Transverse colon (tissue), 4 donors: ENCODE data around the gene PHF3. TPM values are rescaled to one million over a fixed set of nuclear protein-coding genes. Genes with fewer than 3 reads are reported as not detected.

ENCODE experiments used
- DNase-seq: peaks from one replicate; pipeline ENCODE4 v3.0.0-alpha.2; 2019
- H3K27ac ChIP-seq, 4 donors: fragments of 200-600 bp; sonication (generic); 2 replicates each; pipeline ENCODE4 v1.5.1; 2016 to 2018; ENCODE audit warnings: inconsistent platforms in 4 of 4
- H3K27me3 ChIP-seq: fragments of 200-600 bp; sonication (generic); 2 replicates; pipeline ENCODE4 v1.5.1; 2017; ENCODE audit warnings: inconsistent platforms
- H3K36me3 ChIP-seq, 4 donors: fragments of 200-600 bp; sonication (generic); 2 replicates each; pipeline ENCODE4 v1.5.1; 2017 to 2019; ENCODE audit warnings: inconsistent platforms in 4 of 4
- H3K4me1 ChIP-seq, 4 donors: fragments of 200-600 bp; sonication (generic); 2 replicates each; pipeline ENCODE4 v1.5.1; 2017 to 2020; ENCODE audit warnings: inconsistent platforms in 4 of 4
- H3K4me3 ChIP-seq, 4 donors: fragments of 200-600 bp; sonication (generic); 1 replicate in 1 of 4; 2 replicates in 3 of 4; pipeline versions ENCODE4 v1.5.1 to v1.6.1; 2017 to 2019; ENCODE audit warnings: inconsistent platforms in 4 of 4
- H3K9me3 ChIP-seq, 2 donors: fragments of 200-600 bp; sonication (generic); 2 replicates each; pipeline ENCODE4 v1.5.1; 2017 to 2019; ENCODE audit warnings: inconsistent platforms in 2 of 2
- EP300 ChIP-seq: sonication (generic); formaldehyde crosslinking; IDR thresholded peaks from one replicate; pipeline ENCODE4 v1.6.1; 2017; ENCODE audit warnings: antibody characterized with exemption, low read depth
- POLR2A ChIP-seq: fragments of 450-650 bp; IDR thresholded peaks from one replicate; pipeline ENCODE4 v1.6.1; 2016; ENCODE audit warnings: antibody characterized with exemption, mild to moderate bottlenecking, moderate library complexity
- POLR2AphosphoS5 ChIP-seq, 3 donors: sonication (generic); formaldehyde crosslinking; IDR thresholded peaks; one replicate each; pipeline ENCODE4 v1.6.1; 2016; ENCODE audit warnings: antibody characterized with exemption in 3 of 3
- WGBS, 2 donors: methylation state at CpG; one replicate each; pipeline ENCODE4 v1.1.5; 2018; ENCODE audit warnings: low coverage in 1 of 2; 5-methylcytosine and 5-hydroxymethylcytosine counted together
- in situ Hi-C, 4 donors: fragments of 200-750 bp; cut with MboI; loops; one replicate each; pipeline versions ENCODE4 v1.15.0 to v1.15.1; 2017; ENCODE audit warnings: low sequenced_read_pairs in 3 of 4, low pct_ligation_motif_present in 1 of 4, low pct_unique_long_range_greater_than_20kb in 1 of 4
- intact Hi-C: fragments of 100-400 bp; cut with DNase I; formaldehyde crosslinking; loops from one replicate; pipeline ENCODE4 v1.15.1; 2023; ENCODE audit warnings: low total_unique reads
- total RNA-seq, 4 donors: library from RNA; depleted of rRNA; stranded (reverse); fragments of >200 nt; gene quantifications; one replicate each; pipeline ENCODE4 v1.1.0, GENCODE V29; 2016
- TF ChIP-seq, protein P1 (sequence below), 5 experiments: fragments of 200-600 bp in 3 of 5; fragments of 450-650 bp in 2 of 5; sonication (generic) in 3 of 5; IDR thresholded peaks; 1 replicate in 2 of 5; 2 replicates in 3 of 5; pipeline ENCODE4 v1.5.1; 2016 to 2017; ENCODE audit warnings: antibody characterized with exemption in 5 of 5, inconsistent platforms in 3 of 5, mild to moderate bottlenecking in 2 of 5, moderate library complexity in 1 of 5

Gene PHF3
- total RNA-seq, 4 donors from 2014 or later, result 49.4 to 94.8 (median 68.9) TPM

- Histone ChIP-seq H3K27ac (no peak overlapping the region), H3K9me3 (no peaks in the 10 kb centered on the region), H3K27me3 (no peaks in the 10 kb centered on the region), H3K4me1 (peaks cover 0 to 9% (median 2%) of the 10 kb centered on the region in 4 donors), H3K4me3 (no peak overlapping the region), H3K36me3 (no peaks in the 10 kb centered on the region)
- intact Hi-C loops, result no loop called here
- WGBS, 2 donors, result 36 to 43% methylated on average over 2 of the region's 2 CpGs
- no peak for DNase-seq
- TF ChIP-seq, protein P1, sequence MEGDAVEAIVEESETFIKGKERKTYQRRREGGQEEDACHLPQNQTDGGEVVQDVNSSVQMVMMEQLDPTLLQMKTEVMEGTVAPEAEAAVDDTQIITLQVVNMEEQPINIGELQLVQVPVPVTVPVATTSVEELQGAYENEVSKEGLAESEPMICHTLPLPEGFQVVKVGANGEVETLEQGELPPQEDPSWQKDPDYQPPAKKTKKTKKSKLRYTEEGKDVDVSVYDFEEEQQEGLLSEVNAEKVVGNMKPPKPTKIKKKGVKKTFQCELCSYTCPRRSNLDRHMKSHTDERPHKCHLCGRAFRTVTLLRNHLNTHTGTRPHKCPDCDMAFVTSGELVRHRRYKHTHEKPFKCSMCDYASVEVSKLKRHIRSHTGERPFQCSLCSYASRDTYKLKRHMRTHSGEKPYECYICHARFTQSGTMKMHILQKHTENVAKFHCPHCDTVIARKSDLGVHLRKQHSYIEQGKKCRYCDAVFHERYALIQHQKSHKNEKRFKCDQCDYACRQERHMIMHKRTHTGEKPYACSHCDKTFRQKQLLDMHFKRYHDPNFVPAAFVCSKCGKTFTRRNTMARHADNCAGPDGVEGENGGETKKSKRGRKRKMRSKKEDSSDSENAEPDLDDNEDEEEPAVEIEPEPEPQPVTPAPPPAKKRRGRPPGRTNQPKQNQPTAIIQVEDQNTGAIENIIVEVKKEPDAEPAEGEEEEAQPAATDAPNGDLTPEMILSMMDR (IDR thresholded peaks at IDR 0.05), result no peak
- TF ChIP-seq EP300 (no peak), POLR2AphosphoS5 (IDR thresholded peaks at IDR 0.05) (no peak), POLR2A (no peak)
- in situ Hi-C loops, result no loop called here
Observed at GRCh38 chr6:63740709-63741108, 105.1 kb downstream of the PHF3 start.

GRCh38 chr6:63742060-63742459, 106.5 kb downstream of the PHF3 start:
- Histone ChIP-seq H3K27ac (no peak overlapping the region), H3K27me3 (no peaks in the 10 kb centered on the region), H3K4me3 (no peak overlapping the region), H3K9me3 (no peaks in the 10 kb centered on the region), H3K4me1 (peaks cover 0 to 9% (median 2%) of the 10 kb centered on the region in 4 donors), H3K36me3 (no peaks in the 10 kb centered on the region)
- intact Hi-C loops, result no loop called here
- TF ChIP-seq POLR2AphosphoS5 (IDR thresholded peaks at IDR 0.05), result no peak
- TF ChIP-seq, protein P1 (IDR thresholded peaks at IDR 0.05), result no peak
- no peak for TF ChIP-seq EP300
- TF ChIP-seq POLR2A, result no peak
- in situ Hi-C loops, result no loop called here
- no peak for DNase-seq

- Histone ChIP-seq H3K4me1 (peaks cover 0 to 9% (median 2%) of the 10 kb centered on the region in 4 donors), H3K36me3 (no peaks in the 10 kb centered on the region), H3K27me3 (no peaks in the 10 kb centered on the region), H3K27ac (no peak overlapping the region), H3K9me3 (no peaks in the 10 kb centered on the region), H3K4me3 (no peak overlapping the region)
- DNase-seq, result no peak
- in situ Hi-C loops, result no loop called here
- intact Hi-C loops, result no loop called here
- TF ChIP-seq POLR2A, result no peak
- no peak for TF ChIP-seq POLR2AphosphoS5 (IDR thresholded peaks at IDR 0.05)
- TF ChIP-seq, protein P1 (IDR thresholded peaks at IDR 0.05), result no peak
- no peak for TF ChIP-seq EP300
Observed at GRCh38 chr6:63743691-63744090, 108.1 kb downstream of the PHF3 start.

DNA sequence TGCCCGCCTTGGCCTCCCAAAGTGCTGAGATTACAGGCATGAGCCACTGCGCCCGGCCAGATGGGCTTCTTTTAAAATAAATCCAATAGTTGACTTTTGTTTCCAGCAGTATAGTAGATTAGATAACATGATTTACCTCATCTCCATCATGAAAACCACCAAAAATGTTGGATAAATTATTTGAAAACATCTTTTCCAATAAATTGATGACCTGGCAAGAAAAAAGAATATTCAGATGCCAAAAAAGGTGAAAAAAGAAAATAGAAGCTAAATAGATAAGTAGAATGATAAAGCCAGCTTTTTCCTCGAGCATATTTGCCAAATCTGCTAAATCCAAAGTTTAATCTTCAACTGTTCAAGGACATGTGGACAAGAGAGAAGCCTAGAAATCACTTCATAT, 109.2 kb downstream of the PHF3 start:
- in situ Hi-C loops, result no loop called here
- 83 to 89% methylated on average over 3 to 4 of the region's 4 CpGs for WGBS, 2 donors
- TF ChIP-seq POLR2A (no peak), EP300 (no peak), POLR2AphosphoS5 (IDR thresholded peaks at IDR 0.05) (no peak)
- TF ChIP-seq, protein P1 (IDR thresholded peaks at IDR 0.05), result no peak

More for the DNA sequence above, 109.2 kb downstream of the PHF3 start:
- H3K36me3 ChIP-seq, result no peaks in the 10 kb centered on the region
- no peak overlapping the region for H3K27ac ChIP-seq
- H3K4me1 ChIP-seq, result no peaks in the 10 kb centered on the region
- intact Hi-C loops, result no loop called here
- DNase-seq, result no peak
- H3K4me3 ChIP-seq, result no peak overlapping the region
- H3K9me3 ChIP-seq, result no peaks in the 10 kb centered on the region
- H3K27me3 ChIP-seq, result no peaks in the 10 kb centered on the region
